Measurements from ENCODE around the gene CEP104. TPM values are rescaled to one million over a fixed set of nuclear protein-coding genes. Genes with fewer than 3 reads are reported as not detected.
A peak's percentile ranks its signal among the peaks of the same experiment; 100 is the strongest.
"Not testable (repeated sequence)": the region's sequence is repeated elsewhere in the genome, so short reads cannot be mapped to it uniquely, and the experiment has no call there.

CEP104 gene
- total RNA-seq, 1 donor from 2014 or later: 35.4 TPM

- intact Hi-C loops (cut with micrococcal nuclease): no loop called here
- DNase-seq (ENCODE audit: low spot score): no peak
- Mint-ChIP-seq H3K4me3 (ENCODE audit: low read depth) (no peak overlapping the region), H3K27ac (no peak overlapping the region), H3K4me1 (ENCODE audit: low read depth) (no peaks in the 10 kb centered on the region), H3K36me3 (ENCODE audit: low read depth) (peaks cover 2% of the 10 kb centered on the region), H3K27me3 (ENCODE audit: low read depth) (no peaks in the 10 kb centered on the region), H3K9me3 (no peaks in the 10 kb centered on the region)
These were observed 42.0 kb downstream of the CEP104 start for GRCh38 chr1:3814771-3815561.

- intact Hi-C loops (cut with micrococcal nuclease): no loop called here
- Mint-ChIP-seq H3K27me3 (ENCODE audit: low read depth) (no peaks in the 10 kb centered on the region), H3K27ac (no peak overlapping the region), H3K4me3 (ENCODE audit: low read depth) (no peak overlapping the region), H3K36me3 (ENCODE audit: low read depth) (no peaks in the 10 kb centered on the region), H3K4me1 (ENCODE audit: low read depth) (no peaks in the 10 kb centered on the region), H3K9me3 (no peaks in the 10 kb centered on the region)
- DNase-seq (ENCODE audit: low spot score): no peak
These were observed 42.9 kb downstream of the CEP104 start for GRCh38 chr1:3814065-3814464.

DNA sequence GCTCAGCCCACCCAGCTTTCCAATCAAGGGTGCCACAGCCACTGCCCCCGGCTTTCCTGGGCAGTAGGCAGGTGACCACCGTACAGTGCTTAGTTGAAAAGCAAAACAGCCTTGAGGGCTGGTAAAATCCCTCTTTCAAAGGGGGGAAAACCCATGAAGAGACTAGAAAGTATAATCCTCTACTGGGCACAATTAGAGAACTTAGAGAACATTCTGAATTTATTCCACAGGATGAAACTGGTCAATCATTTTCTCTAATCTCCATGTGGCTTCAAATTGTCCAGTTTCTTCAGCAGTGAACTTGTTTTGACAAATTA is 45.5 kb downstream of the CEP104 start:
- Mint-ChIP-seq H3K4me1 (ENCODE audit: low read depth) (no peaks in the 10 kb centered on the region), H3K27me3 (ENCODE audit: low read depth) (no peaks in the 10 kb centered on the region), H3K27ac (no peak overlapping the region), H3K36me3 (ENCODE audit: low read depth) (no peaks in the 10 kb centered on the region), H3K4me3 (ENCODE audit: low read depth) (no peak overlapping the region), H3K9me3 (no peaks in the 10 kb centered on the region)
- intact Hi-C loops (cut with micrococcal nuclease): no loop called here
- no peak for DNase-seq (ENCODE audit: low spot score)

DNA sequence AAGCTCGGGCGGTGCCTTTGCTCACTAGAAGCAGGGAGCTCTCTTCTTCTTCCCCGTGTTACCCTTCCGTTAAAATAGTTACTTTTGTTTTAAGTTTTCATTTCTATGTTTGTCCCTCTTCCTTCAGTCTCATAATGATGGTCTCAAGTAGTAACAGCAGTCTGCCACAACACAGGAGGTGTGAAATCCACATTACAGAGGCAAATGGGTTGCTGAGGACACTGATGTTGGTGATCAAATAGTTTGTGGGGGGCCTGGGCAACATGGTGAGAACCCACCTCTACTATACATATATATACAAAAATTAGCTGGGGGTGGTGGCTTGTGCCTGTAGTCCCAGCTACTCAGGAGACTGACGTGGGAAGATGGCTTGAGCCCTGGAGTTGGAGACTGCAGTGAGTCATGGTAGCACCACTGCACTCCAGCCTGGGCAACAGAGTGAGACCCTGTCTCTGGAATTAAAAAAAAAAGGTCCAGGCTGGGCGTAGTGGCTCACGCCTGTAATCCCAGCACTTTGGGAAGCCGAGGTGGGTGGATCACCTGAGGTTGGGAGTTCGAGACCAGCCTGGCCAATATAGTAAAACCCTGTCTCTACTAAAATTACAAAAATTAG is 46.8 kb downstream of the CEP104 start:
- not testable (repeated sequence) for H3K9me3 Mint-ChIP-seq; H3K4me3 Mint-ChIP-seq (ENCODE audit: low read depth)

DNA sequence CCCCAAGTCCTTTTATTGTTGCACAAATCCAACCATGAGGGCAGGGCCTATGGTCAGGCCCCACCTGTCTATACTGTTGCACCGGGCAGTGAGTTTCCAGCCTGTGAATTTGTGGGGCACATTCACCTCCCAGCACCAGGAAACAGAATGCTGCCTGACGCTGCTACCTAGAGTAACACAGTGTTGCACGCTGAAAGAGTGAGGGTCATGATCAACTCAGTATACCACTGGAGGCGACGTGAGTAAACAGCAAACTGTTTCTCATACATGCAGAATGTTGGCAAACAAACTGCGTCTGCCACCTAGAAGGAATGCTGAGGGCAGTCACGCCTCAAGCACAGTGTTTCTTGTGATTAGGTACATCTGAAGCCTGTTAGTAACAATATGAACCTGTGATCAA is 47.3 kb downstream of the CEP104 start:
- no peaks in the 10 kb centered on the region for H3K4me1 Mint-ChIP-seq (ENCODE audit: low read depth)

More for the DNA sequence above, 46.8 kb downstream of the CEP104 start:
- H3K36me3 Mint-ChIP-seq (ENCODE audit: low read depth); H3K27me3 Mint-ChIP-seq (ENCODE audit: low read depth); intact Hi-C loops (cut with micrococcal nuclease); H3K4me1 Mint-ChIP-seq (ENCODE audit: low read depth); H3K27ac Mint-ChIP-seq; DNase-seq (ENCODE audit: low spot score): not testable (repeated sequence)

DNA sequence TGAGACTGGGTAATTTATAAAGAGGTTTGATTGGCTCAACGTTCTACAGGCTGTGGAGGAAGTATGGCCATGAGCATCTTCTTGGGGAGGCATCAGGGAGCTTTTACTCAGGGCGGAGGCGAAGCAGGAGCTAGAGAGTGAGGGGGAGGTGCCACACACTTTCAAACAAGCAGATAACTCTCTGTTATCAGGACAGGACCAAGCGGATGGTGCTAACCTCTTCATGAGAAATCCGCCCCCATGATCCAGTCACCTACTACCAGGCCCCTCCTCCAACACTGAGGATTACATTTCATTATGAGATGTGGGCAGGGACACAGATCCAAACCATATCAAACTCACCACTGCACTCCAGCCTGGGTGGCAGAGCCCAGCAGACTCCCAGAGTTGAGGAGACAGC is 49.2 kb downstream of the CEP104 start:
- H3K36me3 Mint-ChIP-seq (ENCODE audit: low read depth): no peaks in the 10 kb centered on the region
- no peaks in the 10 kb centered on the region for H3K9me3 Mint-ChIP-seq
- no peaks in the 10 kb centered on the region for H3K4me1 Mint-ChIP-seq (ENCODE audit: low read depth)
- no peak overlapping the region for H3K27ac Mint-ChIP-seq
- intact Hi-C loops (cut with micrococcal nuclease): no loop called here
- no peak overlapping the region for H3K4me3 Mint-ChIP-seq (ENCODE audit: low read depth)
- no peak for DNase-seq (ENCODE audit: low spot score)
- H3K27me3 Mint-ChIP-seq (ENCODE audit: low read depth): no peaks in the 10 kb centered on the region

More for the DNA sequence above, 47.3 kb downstream of the CEP104 start:
- Mint-ChIP-seq H3K4me3 (ENCODE audit: low read depth) (no peak overlapping the region), H3K27ac (no peak overlapping the region), H3K27me3 (ENCODE audit: low read depth) (no peaks in the 10 kb centered on the region), H3K36me3 (ENCODE audit: low read depth) (no peaks in the 10 kb centered on the region), H3K9me3 (no peaks in the 10 kb centered on the region)
- DNase-seq (ENCODE audit: low spot score): no peak
- intact Hi-C loops (cut with micrococcal nuclease): no loop called here

DNA sequence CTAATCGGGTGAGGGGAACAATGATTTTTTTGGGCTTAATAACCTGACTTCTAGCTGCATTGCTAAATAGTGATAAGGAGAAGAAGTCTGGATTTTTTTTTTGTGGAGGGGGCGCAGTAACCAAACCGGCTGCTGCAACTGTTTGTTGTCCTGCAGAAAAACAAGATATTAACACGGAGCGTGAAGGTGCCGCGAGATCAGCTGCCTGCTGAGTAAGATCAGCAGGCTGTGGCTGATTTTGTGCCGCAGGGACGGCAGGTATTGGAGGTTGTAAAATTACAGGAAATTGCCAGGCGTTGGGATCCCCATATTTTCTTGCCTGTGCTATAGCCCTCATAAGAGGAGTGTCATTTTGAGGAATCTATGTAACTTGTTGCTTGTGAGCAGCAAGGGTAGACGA is 52.0 kb downstream of the CEP104 start:
- Mint-ChIP-seq H3K36me3 (ENCODE audit: low read depth) (no peaks in the 10 kb centered on the region), H3K9me3 (no peaks in the 10 kb centered on the region), H3K27ac (no peak overlapping the region), H3K4me1 (ENCODE audit: low read depth) (peaks cover 3% of the 10 kb centered on the region), H3K4me3 (ENCODE audit: low read depth) (no peak overlapping the region), H3K27me3 (ENCODE audit: low read depth) (peaks cover 3% of the 10 kb centered on the region)
- no peak for DNase-seq (ENCODE audit: low spot score)
- intact Hi-C loops (cut with micrococcal nuclease): no loop called here

DNA sequence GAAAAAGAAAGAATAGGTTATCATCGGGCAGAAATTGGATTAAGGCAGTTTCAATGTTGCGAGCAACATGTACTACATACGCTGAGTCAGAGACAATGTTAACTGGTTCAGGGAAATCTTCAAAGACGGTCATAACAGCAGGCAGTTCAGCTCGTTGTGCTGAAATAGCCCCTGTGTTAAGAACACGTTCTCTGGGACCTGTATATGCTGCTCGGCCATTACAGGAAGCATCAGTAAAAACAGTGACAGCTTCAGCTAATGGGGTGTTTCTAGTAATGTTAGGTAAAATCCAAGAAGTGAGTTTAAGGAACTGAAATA is 52.4 kb downstream of the CEP104 start:
- peak overlapping the region; percentile 9 for H3K27ac Mint-ChIP-seq
- H3K27me3 Mint-ChIP-seq (ENCODE audit: low read depth); H3K4me3 Mint-ChIP-seq (ENCODE audit: low read depth); H3K36me3 Mint-ChIP-seq (ENCODE audit: low read depth); DNase-seq (ENCODE audit: low spot score); intact Hi-C loops (cut with micrococcal nuclease); H3K4me1 Mint-ChIP-seq (ENCODE audit: low read depth); H3K9me3 Mint-ChIP-seq: not testable (repeated sequence)

DNA sequence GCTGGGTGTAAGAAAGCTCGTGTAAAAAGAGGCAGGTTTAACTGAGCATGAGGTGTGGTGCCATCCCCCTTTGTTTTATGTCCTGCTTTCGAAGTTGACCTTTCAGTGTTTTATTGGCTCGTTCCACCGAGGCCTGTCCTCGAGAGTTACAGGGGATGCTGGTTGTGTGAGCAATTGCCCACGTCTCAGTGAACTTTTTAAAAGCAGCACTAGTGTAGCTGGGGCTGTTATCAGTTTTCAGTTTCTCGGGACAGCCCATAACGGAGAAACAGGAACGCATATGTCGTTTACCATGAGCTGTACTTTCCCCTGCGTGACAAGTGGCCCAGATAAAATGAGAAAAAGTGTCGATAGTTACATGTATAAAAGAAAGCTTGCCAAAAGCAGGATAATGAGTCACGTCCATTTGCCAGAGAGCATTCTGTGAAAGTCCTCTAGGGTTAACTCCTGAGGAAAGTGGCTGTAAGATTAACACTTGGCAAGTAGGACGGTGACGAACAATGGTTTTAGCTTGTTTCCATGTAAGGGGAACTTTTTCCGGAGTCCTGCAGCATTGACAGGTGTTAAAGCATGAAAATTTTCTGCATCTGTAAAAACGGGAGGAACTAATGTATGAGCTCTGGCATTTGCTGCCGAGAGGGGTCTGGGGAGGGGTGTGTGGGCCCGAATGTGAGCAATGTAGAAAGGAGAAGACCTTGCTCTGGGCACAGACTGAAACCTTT is 52.9 kb downstream of the CEP104 start:
- Mint-ChIP-seq H3K27me3 (ENCODE audit: low read depth) (peaks cover 3% of the 10 kb centered on the region), H3K27ac (peak overlapping the region; percentile 9)
- intact Hi-C loops (cut with micrococcal nuclease): no loop called here

DNA sequence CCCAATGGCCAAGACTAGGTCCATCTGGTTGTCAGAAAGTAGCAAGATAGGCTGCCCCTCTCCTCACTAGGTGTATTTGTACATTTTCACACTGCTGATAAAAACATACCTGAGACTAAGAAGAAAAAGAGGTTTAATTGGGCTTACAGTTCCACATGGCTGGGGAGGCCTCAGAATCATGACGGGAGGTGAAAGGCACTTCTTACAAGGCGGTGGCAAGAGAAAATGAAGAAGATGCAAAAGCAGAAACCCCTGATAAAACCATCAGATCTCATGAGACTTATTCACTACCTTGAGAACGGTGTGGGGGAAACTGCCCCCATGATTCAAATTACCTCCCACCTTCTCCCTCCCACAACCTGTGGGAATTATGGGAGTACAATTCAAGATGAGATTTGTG is 56.2 kb downstream of the CEP104 start:
- intact Hi-C loops (cut with micrococcal nuclease): loop anchor here (1.0 kb wide), 1 partner anchor 24 kb away; no protein-coding TSS in a partner anchor
- H3K36me3 Mint-ChIP-seq (ENCODE audit: low read depth); H3K4me3 Mint-ChIP-seq (ENCODE audit: low read depth); H3K27me3 Mint-ChIP-seq (ENCODE audit: low read depth); H3K27ac Mint-ChIP-seq; H3K9me3 Mint-ChIP-seq; DNase-seq (ENCODE audit: low spot score): not testable (repeated sequence)
- H3K4me1 Mint-ChIP-seq (ENCODE audit: low read depth): peaks cover 11% of the 10 kb centered on the region

More for the DNA sequence above, 52.9 kb downstream of the CEP104 start:
- no peak overlapping the region for H3K4me3 Mint-ChIP-seq (ENCODE audit: low read depth)
- H3K4me1 Mint-ChIP-seq (ENCODE audit: low read depth): peaks cover 3% of the 10 kb centered on the region
- DNase-seq (ENCODE audit: low spot score): no peak
- H3K36me3 Mint-ChIP-seq (ENCODE audit: low read depth): no peaks in the 10 kb centered on the region
- H3K9me3 Mint-ChIP-seq: no peaks in the 10 kb centered on the region

DNA sequence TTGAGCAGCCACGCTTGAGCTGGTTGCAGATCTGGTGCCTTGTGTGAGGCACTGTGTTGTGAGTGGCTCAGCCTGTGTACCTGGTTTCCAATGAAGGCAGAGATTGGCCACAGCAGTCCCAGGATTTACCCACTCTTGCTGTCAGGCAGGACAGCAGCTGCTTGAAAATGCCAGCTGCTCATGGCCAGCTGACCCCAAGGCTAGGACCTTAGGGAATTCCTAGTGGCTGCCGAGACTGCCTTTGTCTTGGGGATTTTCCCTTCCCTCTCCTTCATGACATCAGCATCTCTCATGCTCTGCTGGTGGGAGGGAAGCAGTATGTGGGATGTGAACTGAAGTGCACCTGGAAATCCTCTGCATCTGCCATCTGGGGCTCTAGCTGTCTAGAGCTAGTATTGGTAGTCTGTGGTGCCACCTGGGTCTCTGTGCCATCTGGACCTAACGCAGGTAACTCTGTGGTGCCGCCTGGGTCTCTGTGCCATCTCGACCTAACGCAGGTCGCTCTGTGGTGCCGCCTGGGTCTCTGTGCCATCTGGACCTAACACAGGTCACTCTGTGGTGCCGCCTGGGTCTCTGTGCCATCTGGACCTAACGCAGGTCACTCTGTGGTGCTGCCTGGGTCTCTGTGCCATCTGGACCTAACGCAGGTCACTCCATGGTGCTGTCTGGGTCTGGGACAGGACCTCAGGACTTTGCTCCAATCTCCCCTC is 56.9 kb downstream of the CEP104 start:
- no peaks in the 10 kb centered on the region for H3K9me3 Mint-ChIP-seq
- no peak overlapping the region for H3K27ac Mint-ChIP-seq
- peaks cover 14% of the 10 kb centered on the region for H3K4me1 Mint-ChIP-seq (ENCODE audit: low read depth)
- DNase-seq (ENCODE audit: low spot score): no peak
- H3K36me3 Mint-ChIP-seq (ENCODE audit: low read depth): peaks cover under 1% of the 10 kb centered on the region
- H3K4me3 Mint-ChIP-seq (ENCODE audit: low read depth): no peak overlapping the region
- intact Hi-C loops (cut with micrococcal nuclease): loop anchor here (10.0 kb wide), 1 partner anchor 145 kb away; the partner anchor contains the start of genes TP73 and WRAP73
- peaks cover 3% of the 10 kb centered on the region for H3K27me3 Mint-ChIP-seq (ENCODE audit: low read depth)

GRCh38 chr1:3796215-3797061 is 60.6 kb downstream of the CEP104 start, which contains the start of gene LRRC47:
Gene LRRC47, minus strand, starts transcription at chr1:3796498. Its CDS starts 22 bp downstream, at chr1:3796476.
- peak within 1 kb of the TSS; percentile 94 for H3K4me3 Mint-ChIP-seq (ENCODE audit: low read depth)
- intact Hi-C loops (cut with micrococcal nuclease): loop anchor here (2.0 to 10.0 kb wide), 3 partner anchors 24 to 142 kb away; partner anchors contain the start of genes C1orf174, SMIM1, TP73 and WRAP73
- peaks cover 26% of the 10 kb centered on the region for H3K4me1 Mint-ChIP-seq (ENCODE audit: low read depth)
- peak; percentile 92 for DNase-seq (ENCODE audit: low spot score)
- peak within 1 kb of the TSS; percentile 78 for H3K27ac Mint-ChIP-seq
- H3K27me3 Mint-ChIP-seq (ENCODE audit: low read depth): no peaks in the 10 kb centered on the region
- H3K36me3 Mint-ChIP-seq (ENCODE audit: low read depth): peaks cover 9% of the 10 kb centered on the region
- no peaks in the 10 kb centered on the region for H3K9me3 Mint-ChIP-seq

Measured in activated T-helper 2 cell treated with anti-CD3 and anti-CD28 coated beads, Interferon-gamma antibody, Interleukin-2, Interleukin-4, amounts not matched to agents 10 μg/mL and 5 μg/mL and 100 μg/mL, durations not matched to agents 14 hours and 24 hours and 36 hours (primary cell).